ENCODE measurements around the gene SPTB.

Gene SPTB

GRCh38 chr14:64792871-64793560 is 86.7 kb downstream of the SPTB start:
- no peaks in the 10 kb centered on the region for H3K36me3 ChIP-seq (ENCODE audit: low read length)
- no peak overlapping the region for H3K27ac ChIP-seq (ENCODE audit: low read depth, low read length)
- H2AFZ ChIP-seq (ENCODE audit: low read depth, low read length, severe bottlenecking) = no peak overlapping the region
- H3K79me2 ChIP-seq (ENCODE audit: insufficient read depth, low read length) = no peaks in the 10 kb centered on the region
- no peaks in the 10 kb centered on the region for H3K9me3 ChIP-seq (ENCODE audit: insufficient read depth, low read length)
- no peak for TF ChIP-seq CTCF (IDR thresholded peaks at IDR 0.05; ENCODE audit: insufficient read depth, low read length, poor library complexity, severe bottlenecking)
- TF ChIP-seq EZH2phosphoT487 (conservative IDR thresholded peaks at IDR 0.05; ENCODE audit: low read length) = no peak
- no peaks in the 10 kb centered on the region for H4K20me1 ChIP-seq (ENCODE audit: low read depth, low read length)
- no peak overlapping the region for H3K4me2 ChIP-seq (ENCODE audit: low read depth, low read length, poor library complexity, severe bottlenecking)
- no peaks in the 10 kb centered on the region for H3K9me2 ChIP-seq (replicated peaks; ENCODE audit: insufficient read depth, low read length)
- H3K9ac ChIP-seq (ENCODE audit: low read length) = no peak overlapping the region
- H3K27me3 ChIP-seq (ENCODE audit: low read length) = no peaks in the 10 kb centered on the region
- no peaks in the 10 kb centered on the region for H3F3A ChIP-seq (ENCODE audit: insufficient read depth)
- H3K4me3 ChIP-seq (ENCODE audit: insufficient read depth, low read length, poor library complexity, severe bottlenecking) = no peak overlapping the region

- Histone ChIP-seq H3K79me2 (ENCODE audit: insufficient read depth, low read length) (no peaks in the 10 kb centered on the region), H3K9me3 (ENCODE audit: insufficient read depth, low read length) (no peaks in the 10 kb centered on the region), H3K27me3 (ENCODE audit: low read length) (no peaks in the 10 kb centered on the region), H3K4me3 (ENCODE audit: insufficient read depth, low read length, poor library complexity, severe bottlenecking) (no peak overlapping the region), H3K4me2 (ENCODE audit: low read depth, low read length, poor library complexity, severe bottlenecking) (no peak overlapping the region), H2AFZ (ENCODE audit: low read depth, low read length, severe bottlenecking) (no peak overlapping the region), H3F3A (ENCODE audit: insufficient read depth) (no peaks in the 10 kb centered on the region), H3K36me3 (ENCODE audit: low read length) (no peaks in the 10 kb centered on the region), H3K9me2 (replicated peaks; ENCODE audit: insufficient read depth, low read length) (no peaks in the 10 kb centered on the region), H4K20me1 (ENCODE audit: low read depth, low read length) (no peaks in the 10 kb centered on the region), H3K27ac (ENCODE audit: low read depth, low read length) (no peak overlapping the region), H3K9ac (ENCODE audit: low read length) (no peak overlapping the region)
- TF ChIP-seq CTCF (IDR thresholded peaks at IDR 0.05; ENCODE audit: insufficient read depth, low read length, poor library complexity, severe bottlenecking) = no peak
- TF ChIP-seq EZH2phosphoT487 (conservative IDR thresholded peaks at IDR 0.05; ENCODE audit: low read length) = no peak
Observed at GRCh38 chr14:64792231-64792630, 87.5 kb downstream of the SPTB start.

GRCh38 chr14:64790478-64790877 is 89.2 kb downstream of the SPTB start:
- Histone ChIP-seq H2AFZ (ENCODE audit: low read depth, low read length, severe bottlenecking) (no peak overlapping the region), H3K4me2 (ENCODE audit: low read depth, low read length, poor library complexity, severe bottlenecking) (no peak overlapping the region), H3K4me3 (ENCODE audit: insufficient read depth, low read length, poor library complexity, severe bottlenecking) (no peak overlapping the region), H3K9ac (ENCODE audit: low read length) (no peak overlapping the region), H3K9me3 (ENCODE audit: insufficient read depth, low read length) (no peaks in the 10 kb centered on the region), H3K36me3 (ENCODE audit: low read length) (no peaks in the 10 kb centered on the region), H3K27me3 (ENCODE audit: low read length) (no peaks in the 10 kb centered on the region), H3K9me2 (replicated peaks; ENCODE audit: insufficient read depth, low read length) (no peaks in the 10 kb centered on the region), H3K27ac (ENCODE audit: low read depth, low read length) (no peak overlapping the region), H4K20me1 (ENCODE audit: low read depth, low read length) (no peaks in the 10 kb centered on the region), H3F3A (ENCODE audit: insufficient read depth) (no peaks in the 10 kb centered on the region), H3K79me2 (ENCODE audit: insufficient read depth, low read length) (no peaks in the 10 kb centered on the region)
- no peak for TF ChIP-seq EZH2phosphoT487 (conservative IDR thresholded peaks at IDR 0.05; ENCODE audit: low read length)
- no peak for TF ChIP-seq CTCF (IDR thresholded peaks at IDR 0.05; ENCODE audit: insufficient read depth, low read length, poor library complexity, severe bottlenecking)

Measured in SU-DHL-6 (cell line).